Activated naive CD8-positive, alpha-beta T cell treated with anti-CD3 and anti-CD28 coated beads, Interleukin-2, amount 50 U/mL, for 16 hours (primary cell): ENCODE results near the gene RWDD2A.

Experiments
- DNase-seq: peaks from one replicate; pipeline ENCODE4 v3.0.0-alpha.2; 2020; ENCODE audit warnings: low read depth, low spot score

The RWDD2A gene

GRCh38 chr6:83198486-83199172 lies 5.5 kb downstream of the RWDD2A start:
- no peak for DNase-seq

GRCh38 chr6:83199173-83199862 lies 6.2 kb downstream of the RWDD2A start:
- no peak for DNase-seq

GRCh38 chr6:83199863-83200225 lies 6.7 kb downstream of the RWDD2A start:
- no peak for DNase-seq

- DNase-seq, result no peak
Measured at GRCh38 chr6:83202031-83202430, 8.9 kb downstream of the RWDD2A start.

GRCh38 chr6:83215131-83216047 lies 22.2 kb downstream of the RWDD2A start:
- DNase-seq, result no peak

- DNase-seq, result no peak
Measured at GRCh38 chr6:83216806-83217205, 23.6 kb downstream of the RWDD2A start.

- no peak for DNase-seq
Measured at GRCh38 chr6:83218646-83219045, 25.5 kb downstream of the RWDD2A start.

- no peak for DNase-seq
Measured at GRCh38 chr6:83220121-83220520, 27.0 kb downstream of the RWDD2A start.

GRCh38 chr6:83221276-83221675 lies 28.1 kb downstream of the RWDD2A start:
- no peak for DNase-seq

- DNase-seq, result no peak
Measured at GRCh38 chr6:83221889-83222479, 28.8 kb downstream of the RWDD2A start.

- DNase-seq, result no peak
Measured at GRCh38 chr6:83226517-83226916, 33.4 kb downstream of the RWDD2A start.

- DNase-seq, result no peak
Measured at GRCh38 chr6:83231146-83231545, 38.0 kb downstream of the RWDD2A start.

- no peak for DNase-seq
Measured at GRCh38 chr6:83247471-83247870, 54.3 kb downstream of the RWDD2A start.
